HEK293 (cell line): ENCODE results near the gene EPS8L1.

Experiments
- KLF10 ChIP-seq: fragments of 450-650 bp; IDR thresholded peaks from 2 replicates; pipeline ENCODE4 v1.5.1; 2018; ENCODE audit warnings: missing biosample characterization, mild to moderate bottlenecking, missing genetic modification characterization
- MEIS1 ChIP-seq: sonication (generic); formaldehyde crosslinking; IDR thresholded peaks from 2 replicates; pipeline ENCODE4 v1.8.1; 2022; ENCODE audit warnings: missing genetic modification reagents, mild to moderate bottlenecking, borderline replicate concordance
- SALL2 ChIP-seq: fragments of 450-650 bp; formaldehyde crosslinking; IDR thresholded peaks from 2 replicates; pipeline ENCODE4 v1.5.0; 2017; ENCODE audit warnings: missing biosample characterization, mild to moderate bottlenecking, missing genetic modification characterization, borderline replicate concordance
- ZBTB20 ChIP-seq: fragments of 450-650 bp; formaldehyde crosslinking; IDR thresholded peaks from 2 replicates; pipeline ENCODE4 v1.5.1; 2016; ENCODE audit warnings: missing biosample characterization, missing genetic modification characterization
- ZNF121 ChIP-seq: fragments of 450-650 bp; formaldehyde crosslinking; IDR thresholded peaks from 2 replicates; pipeline ENCODE4 v1.5.1; 2016; ENCODE audit warnings: missing biosample characterization, missing genetic modification characterization
- ZNF223 ChIP-seq: fragments of 450-650 bp; formaldehyde crosslinking; IDR thresholded peaks from 2 replicates; pipeline ENCODE4 v1.5.1; 2016; ENCODE audit warnings: missing biosample characterization, missing genetic modification characterization
- ZNF24 ChIP-seq: fragments of 450-650 bp; formaldehyde crosslinking; IDR thresholded peaks from 2 replicates; pipeline ENCODE4 v1.5.1; 2016; ENCODE audit warnings: missing biosample characterization, missing genetic modification characterization
- ZNF335 ChIP-seq: fragments of 450-650 bp; formaldehyde crosslinking; conservative IDR thresholded peaks from 2 replicates; pipeline ENCODE4 v1.5.1; 2016; ENCODE audit warnings: missing biosample characterization, missing genetic modification characterization
- ZNF501 ChIP-seq: fragments of 450-650 bp; formaldehyde crosslinking; IDR thresholded peaks from 2 replicates; pipeline ENCODE4 v1.5.1; 2016; ENCODE audit warnings: missing biosample characterization, missing genetic modification characterization
- ZNF610 ChIP-seq: fragments of 450-650 bp; formaldehyde crosslinking; IDR thresholded peaks from 2 replicates; pipeline ENCODE4 v1.5.1; 2016; ENCODE audit warnings: missing biosample characterization, missing genetic modification characterization, borderline replicate concordance
- ZNF623 ChIP-seq: fragments of 450-650 bp; formaldehyde crosslinking; IDR thresholded peaks from 2 replicates; pipeline ENCODE4 v1.5.1; 2016; ENCODE audit warnings: missing biosample characterization, missing genetic modification characterization
- ZNF629 ChIP-seq: fragments of 450-650 bp; formaldehyde crosslinking; IDR thresholded peaks from 2 replicates; pipeline ENCODE4 v1.5.1; 2017; ENCODE audit warnings: missing biosample characterization, missing genetic modification characterization
- ZNF768 ChIP-seq: fragments of 450-650 bp; formaldehyde crosslinking; IDR thresholded peaks from 2 replicates; pipeline ENCODE4 v1.5.1; 2018; ENCODE audit warnings: missing biosample characterization, mild to moderate bottlenecking, missing genetic modification characterization
- ZXDB ChIP-seq: fragments of 450-650 bp; formaldehyde crosslinking; IDR thresholded peaks from 2 replicates; pipeline ENCODE4 v1.5.1; 2016; ENCODE audit warnings: missing biosample characterization, missing genetic modification characterization
- TF ChIP-seq, protein P1 (sequence below): fragments of 450-650 bp; formaldehyde crosslinking; IDR thresholded peaks from 2 replicates; pipeline ENCODE4 v1.5.1; 2016; ENCODE audit warnings: missing biosample characterization, missing genetic modification characterization
- TF ChIP-seq, protein P2 (sequence below): fragments of 450-650 bp; formaldehyde crosslinking; IDR thresholded peaks from 2 replicates; pipeline ENCODE4 v1.5.1; 2016; ENCODE audit warnings: missing biosample characterization, missing genetic modification characterization
- TF ChIP-seq, protein P3 (sequence below): fragments of 450-650 bp; formaldehyde crosslinking; IDR thresholded peaks from 2 replicates; pipeline ENCODE4 v1.5.1; 2016; ENCODE audit warnings: missing biosample characterization, missing genetic modification characterization
- TF ChIP-seq, protein P4 (sequence below): fragments of 450-650 bp; formaldehyde crosslinking; IDR thresholded peaks from 2 replicates; pipeline ENCODE4 v1.5.1; 2017; ENCODE audit warnings: missing biosample characterization, mild to moderate bottlenecking, missing genetic modification characterization, moderate library complexity
- TF ChIP-seq, protein P5 (sequence below): fragments of 450-650 bp; formaldehyde crosslinking; conservative IDR thresholded peaks from 2 replicates; pipeline ENCODE4 v1.5.1; 2016; ENCODE audit warnings: low read depth, missing biosample characterization, missing genetic modification characterization

The EPS8L1 gene

DNA sequence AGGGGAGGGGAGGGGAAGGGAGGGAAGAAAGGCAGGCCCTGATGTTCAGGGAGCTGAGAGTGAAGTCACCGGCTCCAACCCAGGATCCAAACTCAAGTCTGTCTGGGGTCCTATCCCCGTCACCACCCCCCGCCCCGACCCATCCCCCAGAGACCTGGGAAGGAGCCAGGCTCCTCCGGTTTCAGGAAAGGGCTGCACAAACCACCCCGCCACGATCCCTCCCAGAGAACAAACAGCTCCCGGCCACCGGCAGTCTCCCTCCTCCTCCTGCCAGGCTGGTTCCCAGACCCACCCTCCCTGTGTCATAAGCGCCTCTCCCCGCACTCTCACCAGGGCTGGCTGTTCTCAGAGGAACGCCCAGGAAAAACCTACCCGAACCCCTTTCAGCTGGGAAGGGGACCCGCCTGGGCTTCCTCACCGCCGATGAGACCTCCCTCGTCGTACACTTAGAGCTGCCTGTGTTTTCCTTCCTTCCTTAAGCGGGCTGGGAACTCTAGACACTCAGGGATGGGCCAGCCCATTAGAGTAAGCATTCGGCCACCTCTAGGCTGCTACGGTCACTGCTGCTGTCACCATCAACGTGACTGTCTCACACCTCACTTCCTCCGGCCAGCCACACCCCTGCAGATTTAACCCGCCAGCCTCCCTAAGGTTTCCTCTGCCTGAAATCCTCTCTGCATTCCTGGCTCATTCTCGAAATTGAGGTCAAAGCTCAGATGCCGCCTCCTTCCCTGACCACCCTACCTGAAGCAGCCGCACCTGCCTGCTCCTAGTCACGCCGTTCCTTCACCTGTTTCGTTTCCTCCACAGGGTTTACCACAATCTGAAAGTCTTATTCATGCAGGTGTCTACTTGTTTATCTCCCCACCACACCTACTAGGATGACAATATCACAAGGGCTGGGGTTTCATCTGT lies 6.5 kb upstream of the EPS8L1 start (continued):
- TF ChIP-seq, protein P1, sequence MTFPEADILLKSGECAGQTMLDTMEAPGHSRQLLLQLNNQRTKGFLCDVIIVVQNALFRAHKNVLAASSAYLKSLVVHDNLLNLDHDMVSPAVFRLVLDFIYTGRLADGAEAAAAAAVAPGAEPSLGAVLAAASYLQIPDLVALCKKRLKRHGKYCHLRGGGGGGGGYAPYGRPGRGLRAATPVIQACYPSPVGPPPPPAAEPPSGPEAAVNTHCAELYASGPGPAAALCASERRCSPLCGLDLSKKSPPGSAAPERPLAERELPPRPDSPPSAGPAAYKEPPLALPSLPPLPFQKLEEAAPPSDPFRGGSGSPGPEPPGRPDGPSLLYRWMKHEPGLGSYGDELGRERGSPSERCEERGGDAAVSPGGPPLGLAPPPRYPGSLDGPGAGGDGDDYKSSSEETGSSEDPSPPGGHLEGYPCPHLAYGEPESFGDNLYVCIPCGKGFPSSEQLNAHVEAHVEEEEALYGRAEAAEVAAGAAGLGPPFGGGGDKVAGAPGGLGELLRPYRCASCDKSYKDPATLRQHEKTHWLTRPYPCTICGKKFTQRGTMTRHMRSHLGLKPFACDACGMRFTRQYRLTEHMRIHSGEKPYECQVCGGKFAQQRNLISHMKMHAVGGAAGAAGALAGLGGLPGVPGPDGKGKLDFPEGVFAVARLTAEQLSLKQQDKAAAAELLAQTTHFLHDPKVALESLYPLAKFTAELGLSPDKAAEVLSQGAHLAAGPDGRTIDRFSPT: no peak
- TF ChIP-seq, protein P2, sequence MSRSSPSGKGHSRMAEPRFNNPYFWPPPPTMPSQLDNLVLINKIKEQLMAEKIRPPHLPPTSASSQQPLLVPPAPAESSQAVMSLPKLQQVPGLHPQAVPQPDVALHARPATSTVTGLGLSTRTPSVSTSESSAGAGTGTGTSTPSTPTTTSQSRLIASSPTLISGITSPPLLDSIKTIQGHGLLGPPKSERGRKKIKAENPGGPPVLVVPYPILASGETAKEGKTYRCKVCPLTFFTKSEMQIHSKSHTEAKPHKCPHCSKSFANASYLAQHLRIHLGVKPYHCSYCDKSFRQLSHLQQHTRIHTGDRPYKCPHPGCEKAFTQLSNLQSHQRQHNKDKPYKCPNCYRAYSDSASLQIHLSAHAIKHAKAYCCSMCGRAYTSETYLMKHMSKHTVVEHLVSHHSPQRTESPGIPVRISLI (tag by site-specific recombination): no peak
- peak; percentile 50 for TF ChIP-seq ZBTB20 (tag by site-specific recombination)
- peak; percentile 40 for TF ChIP-seq ZNF335
- TF ChIP-seq ZNF623: no peak
- TF ChIP-seq KLF10 (tag by site-specific recombination): no peak
- no peak for TF ChIP-seq ZNF223 (tag by site-specific recombination)
- TF ChIP-seq, protein P3, sequence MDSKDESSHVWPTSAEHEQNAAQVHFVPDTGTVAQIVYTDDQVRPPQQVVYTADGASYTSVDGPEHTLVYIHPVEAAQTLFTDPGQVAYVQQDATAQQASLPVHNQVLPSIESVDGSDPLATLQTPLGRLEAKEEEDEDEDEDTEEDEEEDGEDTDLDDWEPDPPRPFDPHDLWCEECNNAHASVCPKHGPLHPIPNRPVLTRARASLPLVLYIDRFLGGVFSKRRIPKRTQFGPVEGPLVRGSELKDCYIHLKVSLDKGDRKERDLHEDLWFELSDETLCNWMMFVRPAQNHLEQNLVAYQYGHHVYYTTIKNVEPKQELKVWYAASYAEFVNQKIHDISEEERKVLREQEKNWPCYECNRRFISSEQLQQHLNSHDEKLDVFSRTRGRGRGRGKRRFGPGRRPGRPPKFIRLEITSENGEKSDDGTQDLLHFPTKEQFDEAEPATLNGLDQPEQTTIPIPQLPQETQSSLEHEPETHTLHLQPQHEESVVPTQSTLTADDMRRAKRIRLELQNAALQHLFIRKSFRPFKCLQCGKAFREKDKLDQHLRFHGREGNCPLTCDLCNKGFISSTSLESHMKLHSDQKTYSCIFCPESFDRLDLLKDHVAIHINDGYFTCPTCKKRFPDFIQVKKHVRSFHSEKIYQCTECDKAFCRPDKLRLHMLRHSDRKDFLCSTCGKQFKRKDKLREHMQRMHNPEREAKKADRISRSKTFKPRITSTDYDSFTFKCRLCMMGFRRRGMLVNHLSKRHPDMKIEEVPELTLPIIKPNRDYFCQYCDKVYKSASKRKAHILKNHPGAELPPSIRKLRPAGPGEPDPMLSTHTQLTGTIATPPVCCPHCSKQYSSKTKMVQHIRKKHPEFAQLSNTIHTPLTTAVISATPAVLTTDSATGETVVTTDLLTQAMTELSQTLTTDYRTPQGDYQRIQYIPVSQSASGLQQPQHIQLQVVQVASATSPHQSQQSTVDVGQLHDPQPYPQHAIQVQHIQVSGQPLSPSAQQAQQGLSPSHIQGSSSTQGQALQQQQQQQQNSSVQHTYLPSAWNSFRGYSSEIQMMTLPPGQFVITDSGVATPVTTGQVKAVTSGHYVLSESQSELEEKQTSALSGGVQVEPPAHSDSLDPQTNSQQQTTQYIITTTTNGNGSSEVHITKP (tag by site-specific recombination): peak; percentile 89
- TF ChIP-seq, protein P4, sequence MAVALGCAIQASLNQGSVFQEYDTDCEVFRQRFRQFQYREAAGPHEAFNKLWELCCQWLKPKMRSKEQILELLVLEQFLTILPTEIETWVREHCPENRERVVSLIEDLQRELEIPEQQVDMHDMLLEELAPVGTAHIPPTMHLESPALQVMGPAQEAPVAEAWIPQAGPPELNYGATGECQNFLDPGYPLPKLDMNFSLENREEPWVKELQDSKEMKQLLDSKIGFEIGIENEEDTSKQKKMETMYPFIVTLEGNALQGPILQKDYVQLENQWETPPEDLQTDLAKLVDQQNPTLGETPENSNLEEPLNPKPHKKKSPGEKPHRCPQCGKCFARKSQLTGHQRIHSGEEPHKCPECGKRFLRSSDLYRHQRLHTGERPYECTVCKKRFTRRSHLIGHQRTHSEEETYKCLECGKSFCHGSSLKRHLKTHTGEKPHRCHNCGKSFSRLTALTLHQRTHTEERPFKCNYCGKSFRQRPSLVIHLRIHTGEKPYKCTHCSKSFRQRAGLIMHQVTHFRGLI (tag by site-specific recombination): no peak
- TF ChIP-seq SALL2 (tag by site-specific recombination): no peak
- TF ChIP-seq ZNF501: no peak
- TF ChIP-seq ZNF768: no peak
- TF ChIP-seq ZNF610: no peak
- no peak for TF ChIP-seq ZNF121 (tag by site-specific recombination)
- TF ChIP-seq ZXDB (tag by site-specific recombination): no peak
- no peak for TF ChIP-seq ZNF24 (tag by site-specific recombination)
- 0 out of 2 replicates have a peak, but pooled peaks have one; percentile 58 for TF ChIP-seq ZNF629 (tag by site-specific recombination)
- TF ChIP-seq, protein P5, sequence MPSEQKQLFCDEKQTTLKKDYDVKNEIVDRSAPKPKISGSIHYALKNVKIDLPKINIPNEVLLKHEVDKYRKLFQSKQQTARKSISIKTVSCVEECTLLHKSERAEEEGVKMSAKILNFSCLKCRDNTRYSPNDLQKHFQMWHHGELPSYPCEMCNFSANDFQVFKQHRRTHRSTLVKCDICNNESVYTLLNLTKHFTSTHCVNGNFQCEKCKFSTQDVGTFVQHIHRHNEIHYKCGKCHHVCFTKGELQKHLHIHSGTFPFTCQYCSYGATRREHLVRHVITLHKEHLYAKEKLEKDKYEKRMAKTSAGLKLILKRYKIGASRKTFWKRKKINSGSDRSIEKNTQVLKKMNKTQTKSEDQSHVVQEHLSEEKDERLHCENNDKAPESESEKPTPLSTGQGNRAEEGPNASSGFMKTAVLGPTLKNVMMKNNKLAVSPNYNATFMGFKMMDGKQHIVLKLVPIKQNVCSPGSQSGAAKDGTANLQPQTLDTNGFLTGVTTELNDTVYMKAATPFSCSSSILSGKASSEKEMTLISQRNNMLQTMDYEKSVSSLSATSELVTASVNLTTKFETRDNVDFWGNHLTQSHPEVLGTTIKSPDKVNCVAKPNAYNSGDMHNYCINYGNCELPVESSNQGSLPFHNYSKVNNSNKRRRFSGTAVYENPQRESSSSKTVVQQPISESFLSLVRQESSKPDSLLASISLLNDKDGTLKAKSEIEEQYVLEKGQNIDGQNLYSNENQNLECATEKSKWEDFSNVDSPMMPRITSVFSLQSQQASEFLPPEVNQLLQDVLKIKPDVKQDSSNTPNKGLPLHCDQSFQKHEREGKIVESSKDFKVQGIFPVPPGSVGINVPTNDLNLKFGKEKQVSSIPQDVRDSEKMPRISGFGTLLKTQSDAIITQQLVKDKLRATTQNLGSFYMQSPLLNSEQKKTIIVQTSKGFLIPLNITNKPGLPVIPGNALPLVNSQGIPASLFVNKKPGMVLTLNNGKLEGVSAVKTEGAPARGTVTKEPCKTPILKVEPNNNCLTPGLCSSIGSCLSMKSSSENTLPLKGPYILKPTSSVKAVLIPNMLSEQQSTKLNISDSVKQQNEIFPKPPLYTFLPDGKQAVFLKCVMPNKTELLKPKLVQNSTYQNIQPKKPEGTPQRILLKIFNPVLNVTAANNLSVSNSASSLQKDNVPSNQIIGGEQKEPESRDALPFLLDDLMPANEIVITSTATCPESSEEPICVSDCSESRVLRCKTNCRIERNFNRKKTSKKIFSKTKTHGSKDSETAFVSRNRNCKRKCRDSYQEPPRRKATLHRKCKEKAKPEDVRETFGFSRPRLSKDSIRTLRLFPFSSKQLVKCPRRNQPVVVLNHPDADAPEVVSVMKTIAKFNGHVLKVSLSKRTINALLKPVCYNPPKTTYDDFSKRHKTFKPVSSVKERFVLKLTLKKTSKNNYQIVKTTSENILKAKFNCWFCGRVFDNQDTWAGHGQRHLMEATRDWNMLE (tag by site-specific recombination): no peak
- TF ChIP-seq MEIS1 (CRISPR knock-in tag): no peak
